H9 (cell line): ENCODE results near the gene TAF9B. TPM values are rescaled to one million over a fixed set of nuclear protein-coding genes. Genes with fewer than 3 reads are reported as not detected.

Experiments
- DNase-seq: peaks from one replicate; pipeline ENCODE4 v3.0.0-alpha.2; 2017
- H2AFZ ChIP-seq: one replicate; pipeline ENCODE4 v1.6.1; 2013; ENCODE audit warnings: mild to moderate bottlenecking, low read length, control low read depth, moderate library complexity
- H2AK5ac ChIP-seq: 2 replicates; pipeline ENCODE4 v1.6.1; 2013; ENCODE audit warnings: low read length, control low read depth, mixed read lengths; ENCODE audit not compliant: insufficient read length
- H2BK120ac ChIP-seq: one replicate; pipeline ENCODE4 v1.6.1; 2013; ENCODE audit warnings: low read depth, mild to moderate bottlenecking, low read length, control low read depth, inconsistent platforms; ENCODE audit not compliant: poor library complexity, severe bottlenecking
- H2BK12ac ChIP-seq: 2 replicates; pipeline ENCODE4 v1.6.1; 2013; ENCODE audit warnings: low read length, control low read depth, mixed read lengths, low read depth; ENCODE audit not compliant: insufficient read length
- H2BK15ac ChIP-seq: 2 replicates; pipeline ENCODE4 v1.6.1; 2013; ENCODE audit warnings: low read depth, low read length, control low read depth
- H2BK20ac ChIP-seq: one replicate; pipeline ENCODE4 v1.6.1; 2013; ENCODE audit warnings: low read depth, mild to moderate bottlenecking, low read length, control low read depth, inconsistent platforms; ENCODE audit not compliant: poor library complexity, severe bottlenecking
- H2BK5ac ChIP-seq: 2 replicates; pipeline ENCODE4 v1.6.1; 2013; ENCODE audit warnings: low read length, control low read depth, mixed read lengths; ENCODE audit not compliant: insufficient read length
- H3K14ac ChIP-seq: 2 replicates; pipeline ENCODE4 v1.6.1; 2013; ENCODE audit warnings: low read length, control low read depth; ENCODE audit not compliant: insufficient read depth
- H3K18ac ChIP-seq: 2 replicates; pipeline ENCODE4 v1.6.1; 2013; ENCODE audit warnings: low read depth, mild to moderate bottlenecking, mixed read lengths, low read length, control low read depth; ENCODE audit not compliant: insufficient read length
- H3K23ac ChIP-seq: 2 replicates; pipeline ENCODE4 v1.6.1; 2013; ENCODE audit warnings: low read length, control low read depth, mixed read lengths, low read depth; ENCODE audit not compliant: insufficient read length
- H3K23me2 ChIP-seq: 2 replicates; pipeline ENCODE4 v1.6.1; 2013; ENCODE audit warnings: low read depth, mild to moderate bottlenecking, mixed read lengths, low read length, control low read depth; ENCODE audit not compliant: insufficient read length, poor library complexity, severe bottlenecking
- H3K27ac ChIP-seq: 2 replicates; pipeline ENCODE4 v1.5.1; 2013; ENCODE audit warnings: low read length, control low read depth, mixed read lengths, low read depth; ENCODE audit not compliant: insufficient read length
- H3K27me3 ChIP-seq: 2 replicates; pipeline ENCODE4 v1.6.1; 2013; ENCODE audit warnings: low read length, control low read depth, inconsistent platforms; ENCODE audit not compliant: insufficient read depth
- H3K4ac ChIP-seq: 2 replicates; pipeline ENCODE4 v1.6.1; 2013; ENCODE audit warnings: low read depth, mild to moderate bottlenecking, control low read depth, inconsistent platforms, low read length, moderate library complexity
- H3K4me1 ChIP-seq: 2 replicates; pipeline ENCODE4 v1.6.1; 2013; ENCODE audit warnings: low read length, control low read depth, inconsistent platforms; ENCODE audit not compliant: insufficient read depth
- H3K4me2 ChIP-seq: 2 replicates; pipeline ENCODE4 v1.6.1; 2013; ENCODE audit warnings: low read length, control low read depth, mixed read lengths; ENCODE audit not compliant: insufficient read length, insufficient read depth
- H3K56ac ChIP-seq: 2 replicates; pipeline ENCODE4 v1.6.1; 2013; ENCODE audit warnings: low read depth, mild to moderate bottlenecking, mixed read lengths, low read length, control low read depth; ENCODE audit not compliant: insufficient read length
- H3K79me1 ChIP-seq: 2 replicates; pipeline ENCODE4 v1.6.1; 2013; ENCODE audit warnings: low read depth, mild to moderate bottlenecking, moderate library complexity, low read length, control low read depth, inconsistent platforms; ENCODE audit not compliant: insufficient read depth, poor library complexity, severe bottlenecking
- H3K79me2 ChIP-seq: 2 replicates; pipeline ENCODE4 v1.6.1; 2013; ENCODE audit warnings: low read length, control low read depth, inconsistent platforms; ENCODE audit not compliant: insufficient read depth
- H3K9ac ChIP-seq: 2 replicates; pipeline ENCODE4 v1.6.1; 2013; ENCODE audit warnings: low read length, control low read depth, mixed read lengths; ENCODE audit not compliant: insufficient read length; ENCODE audit errors: extremely low read depth
- H3K9me3 ChIP-seq: one replicate; pipeline ENCODE4 v1.6.1; 2013; ENCODE audit warnings: low read depth, low read length, inconsistent platforms; ENCODE audit not compliant: control insufficient read depth
- H3T11ph ChIP-seq: one replicate; pipeline ENCODE4 v1.6.1; 2013; ENCODE audit warnings: mild to moderate bottlenecking, low read length, control low read depth, inconsistent platforms
- H4K20me1 ChIP-seq: one replicate; pipeline ENCODE4 v1.6.1; 2013; ENCODE audit not compliant: control insufficient read depth, insufficient read length, insufficient read depth
- H4K5ac ChIP-seq: 2 replicates; pipeline ENCODE4 v1.6.1; 2013; ENCODE audit warnings: low read depth, mild to moderate bottlenecking, mixed read lengths, low read length, control low read depth; ENCODE audit not compliant: insufficient read length
- H4K8ac ChIP-seq: replicated peaks from 2 replicates; pipeline ENCODE4 v1.6.1; 2013; ENCODE audit warnings: low read length, control low read depth, mixed read lengths, low read depth; ENCODE audit not compliant: insufficient read length
- H4K91ac ChIP-seq: 2 replicates; pipeline ENCODE4 v1.6.1; 2013; ENCODE audit warnings: low read depth, mild to moderate bottlenecking, moderate library complexity, mixed read lengths, low read length, control low read depth; ENCODE audit not compliant: insufficient read length
- H3K27ac Mint-ChIP-seq, 3 experiments: 2 replicates in 2 of 3; 3 replicates in 1 of 3; pipeline ENCODE4 v1.8.0; 2020 to 2021; ENCODE audit warnings: mixed read lengths in 3 of 3, mild to moderate bottlenecking in 1 of 3, moderate library complexity in 1 of 3
- H3K27me3 Mint-ChIP-seq: 2 replicates; pipeline ENCODE4 v1.8.0; 2021; ENCODE audit warnings: low read depth, mild to moderate bottlenecking, moderate library complexity, mixed read lengths
- H3K36me3 Mint-ChIP-seq, 3 experiments: 2 replicates in 2 of 3; 3 replicates in 1 of 3; pipeline ENCODE4 v1.8.0; 2020 to 2021; ENCODE audit warnings: low read depth in 3 of 3, mixed read lengths in 3 of 3; ENCODE audit not compliant: insufficient read depth in 1 of 3
- H3K4me1 Mint-ChIP-seq, 2 experiments: 2 replicates each; pipeline ENCODE4 v1.8.0; 2020; ENCODE audit warnings: mixed read lengths in 2 of 2
- H3K4me3 Mint-ChIP-seq, 2 experiments: 2 replicates in 1 of 2; 3 replicates in 1 of 2; pipeline ENCODE4 v1.8.0; 2020 to 2021; ENCODE audit warnings: mild to moderate bottlenecking in 2 of 2, mixed read lengths in 2 of 2, moderate library complexity in 1 of 2
- H3K9me3 Mint-ChIP-seq, 2 experiments: 2 replicates in 1 of 2; 3 replicates in 1 of 2; pipeline ENCODE4 v1.8.0; 2020; ENCODE audit warnings: mild to moderate bottlenecking in 2 of 2, mixed read lengths in 2 of 2, moderate library complexity in 1 of 2
- WGBS: extraction: QIAGEN DNeasy Blood & Tissue Kit; methylation state at CpG from one replicate; pipeline ENCODE4 v1.1.7; 2013; ENCODE audit warnings: missing lambda C conversion rate, low lambda C conversion rate, mixed read lengths; ENCODE audit not compliant: insufficient read length; ENCODE audit errors: extremely low coverage; 5-methylcytosine and 5-hydroxymethylcytosine counted together
- total RNA-seq: library from RNA; stranded (reverse); gene quantifications from 2 replicates; pipeline ENCODE4 v1.2.1, GENCODE V29; 2021
- TF ChIP-seq, protein P1 (sequence below): fragments of 200-600 bp; sonication (generic); conservative IDR thresholded peaks from 3 replicates; pipeline ENCODE4 v1.8.0; 2021; ENCODE audit warnings: antibody characterized with exemption, mild to moderate bottlenecking

Gene TAF9B
- total RNA-seq, 1 experiment from 2014 or later: 34.9 TPM

DNA sequence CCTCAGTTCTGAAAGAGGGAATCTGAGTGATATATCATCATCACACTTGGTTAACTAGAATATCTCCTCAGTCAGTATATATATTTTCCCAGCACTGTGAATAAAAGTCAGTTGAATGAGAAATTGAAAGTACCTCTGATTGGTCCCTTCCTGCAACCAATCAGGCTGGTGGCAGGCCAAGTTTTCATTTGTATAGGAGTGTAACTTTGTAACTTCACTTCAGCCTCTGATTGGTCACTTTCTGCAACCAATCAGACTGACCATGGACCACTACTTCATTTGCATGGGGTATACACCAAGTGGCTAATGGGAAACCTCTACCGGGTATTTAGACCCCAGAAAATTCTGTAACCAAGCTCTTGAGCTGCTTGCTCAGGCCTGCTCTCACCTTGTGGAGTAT, 37.4 kb downstream of the TAF9B start:
- H3K4me3 Mint-ChIP-seq: no peak overlapping the region
- H4K5ac ChIP-seq: no peak overlapping the region

More for the DNA sequence above, 37.4 kb downstream of the TAF9B start:
- no peak overlapping the region for H3K14ac ChIP-seq
- no peak overlapping the region for H2BK120ac ChIP-seq
- H3K27ac ChIP-seq: no peak overlapping the region
- peaks cover 2% of the 10 kb centered on the region for H3K27me3 Mint-ChIP-seq
- H3K9me3 Mint-ChIP-seq: peaks cover 64 to 67% of the 10 kb centered on the region in 2 experiments
- H2BK5ac ChIP-seq: no peak overlapping the region
- H3K9me3 ChIP-seq: peaks cover 11% of the 10 kb centered on the region
- no peaks in the 10 kb centered on the region for H3K4me1 ChIP-seq
- peaks cover 27% of the 10 kb centered on the region for H3K79me2 ChIP-seq
- H4K20me1 ChIP-seq: peaks cover 2% of the 10 kb centered on the region
- TF ChIP-seq, protein P1, sequence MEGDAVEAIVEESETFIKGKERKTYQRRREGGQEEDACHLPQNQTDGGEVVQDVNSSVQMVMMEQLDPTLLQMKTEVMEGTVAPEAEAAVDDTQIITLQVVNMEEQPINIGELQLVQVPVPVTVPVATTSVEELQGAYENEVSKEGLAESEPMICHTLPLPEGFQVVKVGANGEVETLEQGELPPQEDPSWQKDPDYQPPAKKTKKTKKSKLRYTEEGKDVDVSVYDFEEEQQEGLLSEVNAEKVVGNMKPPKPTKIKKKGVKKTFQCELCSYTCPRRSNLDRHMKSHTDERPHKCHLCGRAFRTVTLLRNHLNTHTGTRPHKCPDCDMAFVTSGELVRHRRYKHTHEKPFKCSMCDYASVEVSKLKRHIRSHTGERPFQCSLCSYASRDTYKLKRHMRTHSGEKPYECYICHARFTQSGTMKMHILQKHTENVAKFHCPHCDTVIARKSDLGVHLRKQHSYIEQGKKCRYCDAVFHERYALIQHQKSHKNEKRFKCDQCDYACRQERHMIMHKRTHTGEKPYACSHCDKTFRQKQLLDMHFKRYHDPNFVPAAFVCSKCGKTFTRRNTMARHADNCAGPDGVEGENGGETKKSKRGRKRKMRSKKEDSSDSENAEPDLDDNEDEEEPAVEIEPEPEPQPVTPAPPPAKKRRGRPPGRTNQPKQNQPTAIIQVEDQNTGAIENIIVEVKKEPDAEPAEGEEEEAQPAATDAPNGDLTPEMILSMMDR: no peak
- no peak overlapping the region for H3K27ac Mint-ChIP-seq
- no peaks in the 10 kb centered on the region for H3K27me3 ChIP-seq
- H3K36me3 Mint-ChIP-seq: peaks cover 18 to 25% (median 22%) of the 10 kb centered on the region in 3 experiments
- H3K56ac ChIP-seq: no peak overlapping the region
- no peak overlapping the region for H3K9ac ChIP-seq
- H3K4me2 ChIP-seq: no peak overlapping the region
- no peak overlapping the region for H4K8ac ChIP-seq
- DNase-seq: no peak
- H4K91ac ChIP-seq: no peak overlapping the region
- H3K79me1 ChIP-seq: no peaks in the 10 kb centered on the region
- no peak overlapping the region for H2AK5ac ChIP-seq
- H3K18ac ChIP-seq: no peak overlapping the region
- H3K4me1 Mint-ChIP-seq: peaks cover 15 to 24% of the 10 kb centered on the region in 2 experiments
- WGBS: no CpG with 5 or more reads among the region's 1 CpG
- no peak overlapping the region for H3T11ph ChIP-seq
- H2BK20ac ChIP-seq: no peak overlapping the region
- no peak overlapping the region for H2AFZ ChIP-seq
- no peak overlapping the region for H3K4ac ChIP-seq
- H2BK15ac ChIP-seq: no peak overlapping the region
- H3K23me2 ChIP-seq: peaks cover 4% of the 10 kb centered on the region
- H3K23ac ChIP-seq: no peak overlapping the region
- H2BK12ac ChIP-seq: no peak overlapping the region
